Uterus (tissue), 2 donors: ENCODE results near the gene FANCL.

Experiments used
- POLR2A ChIP-seq, 2 donors: fragments of 450-650 bp; IDR thresholded peaks; one replicate each; pipeline ENCODE4 v1.6.1; 2016; ENCODE audit warnings: antibody characterized with exemption in 2 of 2, mild to moderate bottlenecking in 1 of 2, moderate library complexity in 1 of 2
- TF ChIP-seq, protein P1 (sequence below), 4 experiments: fragments of 200-600 bp in 2 of 4; fragments of 450-650 bp in 2 of 4; sonication (generic) in 2 of 4; IDR thresholded peaks; one replicate each; pipeline ENCODE4 v1.5.1; 2016 to 2019; ENCODE audit warnings: antibody characterized with exemption in 4 of 4, mild to moderate bottlenecking in 2 of 4, moderate library complexity in 1 of 4

DNA sequence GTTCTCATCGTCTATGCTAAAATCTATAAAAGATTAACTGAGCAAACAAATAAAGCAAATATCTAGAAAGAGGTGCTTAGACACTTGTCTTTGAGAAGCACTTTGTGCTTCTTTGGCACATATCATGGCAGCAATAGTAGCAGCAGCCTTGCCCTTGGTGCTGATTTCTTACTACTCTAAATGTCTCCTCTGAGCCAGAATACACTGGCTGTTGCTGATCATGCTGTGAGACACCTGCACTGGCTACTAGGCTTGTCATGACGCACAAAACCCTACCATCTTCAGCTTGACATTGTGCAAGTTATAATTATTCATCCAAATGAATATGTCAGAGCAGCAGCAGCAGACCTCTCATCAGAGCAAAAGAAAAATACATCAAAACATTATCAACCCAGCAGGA, 46.7 kb downstream of the FANCL start:
- TF ChIP-seq, protein P1, sequence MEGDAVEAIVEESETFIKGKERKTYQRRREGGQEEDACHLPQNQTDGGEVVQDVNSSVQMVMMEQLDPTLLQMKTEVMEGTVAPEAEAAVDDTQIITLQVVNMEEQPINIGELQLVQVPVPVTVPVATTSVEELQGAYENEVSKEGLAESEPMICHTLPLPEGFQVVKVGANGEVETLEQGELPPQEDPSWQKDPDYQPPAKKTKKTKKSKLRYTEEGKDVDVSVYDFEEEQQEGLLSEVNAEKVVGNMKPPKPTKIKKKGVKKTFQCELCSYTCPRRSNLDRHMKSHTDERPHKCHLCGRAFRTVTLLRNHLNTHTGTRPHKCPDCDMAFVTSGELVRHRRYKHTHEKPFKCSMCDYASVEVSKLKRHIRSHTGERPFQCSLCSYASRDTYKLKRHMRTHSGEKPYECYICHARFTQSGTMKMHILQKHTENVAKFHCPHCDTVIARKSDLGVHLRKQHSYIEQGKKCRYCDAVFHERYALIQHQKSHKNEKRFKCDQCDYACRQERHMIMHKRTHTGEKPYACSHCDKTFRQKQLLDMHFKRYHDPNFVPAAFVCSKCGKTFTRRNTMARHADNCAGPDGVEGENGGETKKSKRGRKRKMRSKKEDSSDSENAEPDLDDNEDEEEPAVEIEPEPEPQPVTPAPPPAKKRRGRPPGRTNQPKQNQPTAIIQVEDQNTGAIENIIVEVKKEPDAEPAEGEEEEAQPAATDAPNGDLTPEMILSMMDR (IDR thresholded peaks at IDR 0.05), result no peak
- no peak for TF ChIP-seq POLR2A (IDR thresholded peaks at IDR 0.05)
